ENCODE data around the gene PDK4. TPM values are rescaled to one million over a fixed set of nuclear protein-coding genes. Genes with fewer than 3 reads are reported as not detected.
"Not testable (repeated sequence)": the region's sequence is repeated elsewhere in the genome, so short reads cannot be mapped to it uniquely, and the experiment has no call there.

PDK4 gene
- total RNA-seq, 1 donor from 2014 or later, result 2.9 TPM

DNA sequence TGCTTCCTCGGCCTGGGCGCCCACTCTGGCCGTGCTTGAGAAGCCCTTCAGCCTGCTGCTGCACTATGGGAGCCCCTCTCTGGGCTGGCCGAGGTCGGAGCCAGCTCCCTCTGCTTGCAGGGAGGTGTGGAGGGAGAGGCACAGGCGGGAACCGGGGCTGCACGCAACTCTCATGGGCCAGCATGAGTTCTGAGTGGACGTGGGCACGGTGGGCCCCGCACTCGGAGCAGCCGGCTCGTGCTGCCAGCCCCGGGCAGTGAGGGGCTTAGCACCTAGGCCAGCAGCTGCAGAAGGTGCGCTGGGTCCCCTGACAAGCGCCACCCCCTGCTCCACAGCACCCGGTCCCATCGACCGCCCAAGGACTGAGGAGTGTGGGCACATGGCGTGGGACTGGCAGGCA lies 9.0 kb upstream of the PDK4 start:
- no peak for DNase-seq (ENCODE audit: low spot score in 2 of 2)
- FAIRE-seq, result no peak

- DNase-seq (ENCODE audit: low spot score in 2 of 2); FAIRE-seq: not testable (repeated sequence)
Measured at GRCh38 chr7:95604811-95605210, 8.5 kb upstream of the PDK4 start.

DNA sequence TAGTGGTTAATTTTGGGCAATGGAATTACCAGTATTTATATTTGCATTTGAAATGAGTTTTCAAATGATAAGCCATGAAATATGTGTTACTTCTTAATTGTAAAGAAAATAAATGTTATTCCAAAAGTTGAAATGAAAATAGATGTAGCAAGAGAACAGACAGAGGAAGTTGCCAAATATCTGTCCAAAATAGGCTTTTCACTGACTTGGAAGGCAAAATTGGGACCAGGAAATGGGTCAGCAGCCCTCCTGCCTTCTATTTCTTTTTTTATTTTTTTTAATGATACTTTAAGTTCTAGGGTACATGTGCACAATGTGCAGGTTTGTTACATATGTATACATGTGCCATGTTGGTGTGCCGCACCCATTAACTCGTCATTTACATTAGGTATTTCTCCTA lies 8.1 kb upstream of the PDK4 start:
- not testable (repeated sequence) for FAIRE-seq

GRCh38 chr7:95602421-95602820 lies 6.1 kb upstream of the PDK4 start:
- no peak for DNase-seq (ENCODE audit: low spot score in 2 of 2)
- no peak for FAIRE-seq

More for the DNA sequence above, 8.1 kb upstream of the PDK4 start:
- DNase-seq (ENCODE audit: low spot score in 2 of 2), result not testable (repeated sequence)

GRCh38 chr7:95601316-95601715 lies 5.0 kb upstream of the PDK4 start:
- no peak for FAIRE-seq
- no peak for DNase-seq (ENCODE audit: low spot score in 2 of 2)

DNA sequence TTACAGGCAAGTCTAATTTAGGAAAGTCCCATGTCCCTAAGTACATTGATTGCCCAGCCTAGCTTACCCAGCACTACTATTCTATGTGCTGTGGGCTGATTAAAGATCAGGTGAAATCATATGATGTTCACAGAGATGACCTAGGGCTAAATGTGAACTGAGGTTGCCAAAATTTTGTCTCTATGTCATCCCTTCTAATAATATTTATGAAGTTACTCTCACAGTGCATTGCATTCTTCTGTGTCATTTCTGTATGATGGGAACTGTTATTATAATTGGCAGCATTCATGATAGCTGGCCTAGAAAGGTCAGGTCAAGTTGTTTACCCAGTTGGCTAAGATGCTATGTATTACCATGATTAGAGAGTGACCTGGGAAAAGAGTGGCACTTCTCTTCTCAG lies 2.8 kb upstream of the PDK4 start:
- no peak for DNase-seq (ENCODE audit: low spot score in 2 of 2)
- no peak for FAIRE-seq

- FAIRE-seq (no peak), DNase-seq (ENCODE audit: low spot score in 2 of 2) (no peak)
Measured at GRCh38 chr7:95598511-95598910, 2.2 kb upstream of the PDK4 start.

DNA sequence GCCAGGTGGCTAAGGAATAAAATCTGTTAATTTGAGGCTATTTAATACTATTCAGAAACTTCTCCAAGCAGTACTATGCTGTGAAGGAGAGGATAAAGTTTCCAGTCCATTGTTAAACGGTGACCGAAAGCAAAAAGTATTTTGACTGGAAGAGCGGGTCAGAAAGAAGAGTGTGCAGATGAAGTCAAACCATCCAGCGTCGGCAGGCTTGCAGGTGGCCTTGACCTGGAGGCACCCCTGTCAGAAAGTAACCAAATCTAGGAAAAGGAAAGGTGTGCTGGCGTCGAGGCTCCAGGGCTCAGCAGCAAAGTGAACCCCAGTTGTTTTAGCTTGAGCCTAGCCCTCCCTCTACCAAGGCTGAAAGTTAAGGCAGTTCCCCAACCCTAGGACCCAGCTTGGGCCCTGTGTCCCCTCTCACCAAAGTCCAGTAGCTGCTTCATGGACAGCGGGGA lies 544 bp downstream of the PDK4 start:
- FAIRE-seq (no peak), DNase-seq (ENCODE audit: low spot score in 2 of 2) (no peak)

- DNase-seq (ENCODE audit: low spot score in 2 of 2) (no peak), FAIRE-seq (no peak)
Measured at GRCh38 chr7:95594185-95594584, 2.1 kb downstream of the PDK4 start.

DNA sequence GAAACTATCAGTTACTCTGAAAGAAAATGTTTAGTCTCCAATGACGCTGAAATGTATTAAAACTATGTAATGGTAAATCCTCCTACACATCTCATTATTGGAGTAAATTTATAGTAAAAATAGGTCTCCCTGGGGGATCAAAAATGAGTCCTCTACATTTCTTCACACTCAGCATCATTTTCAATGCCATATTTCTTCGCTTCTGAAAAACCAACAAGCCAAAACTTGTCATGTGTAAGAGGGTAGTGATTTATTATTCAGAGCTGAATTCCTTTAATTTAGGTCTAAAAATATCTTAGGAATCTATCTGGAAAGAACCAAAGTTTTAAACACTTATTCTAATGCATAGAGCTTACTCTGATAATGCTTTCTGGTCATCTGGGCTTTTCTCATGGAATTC lies 3.0 kb downstream of the PDK4 start:
- FAIRE-seq, result peak; percentile 10
- no peak for DNase-seq (ENCODE audit: low spot score in 2 of 2)

DNA sequence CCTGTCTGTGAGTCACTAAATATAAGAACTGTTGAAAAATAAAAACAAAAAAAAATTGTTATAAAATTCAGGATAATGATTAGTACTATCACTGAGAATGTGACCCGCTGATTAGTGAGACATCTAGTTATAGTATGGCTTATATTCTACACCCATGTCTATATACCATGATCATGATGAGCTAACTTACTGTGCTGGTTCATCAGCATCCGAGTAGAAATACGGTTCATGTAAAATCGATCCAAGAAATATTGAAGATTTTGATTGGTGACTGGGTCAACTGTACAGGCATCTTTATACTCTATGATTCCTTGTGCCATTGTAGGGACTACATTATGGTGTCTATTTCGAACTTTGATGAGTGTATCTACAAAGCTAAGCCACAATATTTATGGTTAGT lies 3.7 kb downstream of the PDK4 start:
- FAIRE-seq (no peak), DNase-seq (ENCODE audit: low spot score in 2 of 2) (no peak)

GRCh38 chr7:95590387-95591248 lies 5.7 kb downstream of the PDK4 start:
- DNase-seq (ENCODE audit: low spot score in 2 of 2), result no peak
- peak; percentile 95 for FAIRE-seq

DNA sequence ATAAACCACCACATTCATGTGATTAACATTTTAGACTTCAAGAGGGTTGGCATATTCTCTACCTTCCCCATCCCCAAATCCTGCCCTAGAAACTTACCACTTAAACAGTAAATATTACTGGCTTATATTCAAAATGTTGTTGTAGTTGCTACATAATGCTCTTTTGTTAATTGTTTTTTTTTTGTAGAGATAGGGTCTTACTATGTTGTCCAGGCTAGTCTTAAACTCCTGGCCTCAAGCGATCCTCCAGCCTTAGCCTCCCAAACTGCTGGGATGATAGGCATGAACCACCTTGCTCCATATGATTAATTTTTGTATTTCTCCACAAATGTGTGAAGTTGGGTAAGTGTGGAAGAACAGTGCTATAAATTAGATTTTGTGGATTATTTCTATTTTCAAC lies 6.5 kb downstream of the PDK4 start:
- no peak for FAIRE-seq
- no peak for DNase-seq (ENCODE audit: low spot score in 2 of 2)

- DNase-seq (ENCODE audit: low spot score in 2 of 2) (no peak), FAIRE-seq (no peak)
Measured at GRCh38 chr7:95589031-95589430, 7.3 kb downstream of the PDK4 start.

GRCh38 chr7:95586951-95587301 lies 9.4 kb downstream of the PDK4 start:
- FAIRE-seq, result no peak
- DNase-seq (ENCODE audit: low spot score in 2 of 2), result no peak

GRCh38 chr7:95585426-95585789 lies 10.9 kb downstream of the PDK4 start:
- DNase-seq (ENCODE audit: low spot score in 2 of 2), result no peak
- no peak for FAIRE-seq

- no peak for FAIRE-seq
Measured at GRCh38 chr7:95584769-95585425, 11.4 kb downstream of the PDK4 start.

GRCh38 chr7:95583834-95584621 lies 12.3 kb downstream of the PDK4 start:
- DNase-seq (ENCODE audit: low spot score in 2 of 2) (no peak), FAIRE-seq (no peak)

More at GRCh38 chr7:95584769-95585425, 11.4 kb downstream of the PDK4 start:
- no peak for DNase-seq (ENCODE audit: low spot score in 2 of 2)

- DNase-seq (ENCODE audit: low spot score in 2 of 2), result no peak
- FAIRE-seq, result no peak
Measured at GRCh38 chr7:95582578-95583293, 13.6 kb downstream of the PDK4 start.

GRCh38 chr7:95581467-95581866 lies 14.8 kb downstream of the PDK4 start:
- DNase-seq (ENCODE audit: low spot score in 2 of 2) (no peak), FAIRE-seq (no peak)

- DNase-seq (ENCODE audit: low spot score in 2 of 2) (no peak), FAIRE-seq (no peak)
Measured at GRCh38 chr7:95579318-95579717, 17.0 kb downstream of the PDK4 start.
